HPDE6-E6E7 (cell line): ENCODE data around the gene RASL12.
A peak's percentile ranks its signal among the peaks of the same experiment; 100 is the strongest.
"Not testable (repeated sequence)": the region's sequence is repeated elsewhere in the genome, so short reads cannot be mapped to it uniquely, and the experiment has no call there.

Source experiments
- DNase-seq: peaks from one replicate; pipeline ENCODE4 v3.0.0; 2011; ENCODE audit warnings: missing footprints; ENCODE audit errors: extremely low spot score

Gene RASL12

GRCh38 chr15:65075607-65076395 lies 8.0 kb upstream of the RASL12 start:
- not testable (repeated sequence) for DNase-seq

- not testable (repeated sequence) for DNase-seq
Measured at GRCh38 chr15:65074946-65075345, 7.2 kb upstream of the RASL12 start.

- no peak for DNase-seq
Measured at GRCh38 chr15:65072617-65073016, 4.8 kb upstream of the RASL12 start.

- no peak for DNase-seq
Measured at GRCh38 chr15:65072027-65072426, 4.2 kb upstream of the RASL12 start.

GRCh38 chr15:65071381-65071811 lies 3.6 kb upstream of the RASL12 start:
- no peak for DNase-seq

GRCh38 chr15:65069779-65070546 lies 2.2 kb upstream of the RASL12 start:
- no peak for DNase-seq

- no peak for DNase-seq
Measured at GRCh38 chr15:65069179-65069578, 1.4 kb upstream of the RASL12 start.

- no peak for DNase-seq
Measured at GRCh38 chr15:65068403-65068788, 605 bp upstream of the RASL12 start.

GRCh38 chr15:65067317-65067644 lies 510 bp downstream of the RASL12 start:
- no peak for DNase-seq

GRCh38 chr15:65066635-65067316 lies 1.0 kb downstream of the RASL12 start:
- no peak for DNase-seq

GRCh38 chr15:65066001-65066634 lies 1.7 kb downstream of the RASL12 start:
- no peak for DNase-seq

- no peak for DNase-seq
Measured at GRCh38 chr15:65062726-65063125, 5.1 kb downstream of the RASL12 start.

GRCh38 chr15:65062061-65062460 lies 5.7 kb downstream of the RASL12 start:
- no peak for DNase-seq

- no peak for DNase-seq
Measured at GRCh38 chr15:65060641-65061397, 7.0 kb downstream of the RASL12 start.

- DNase-seq: no peak
Measured at GRCh38 chr15:65059931-65060596, 7.7 kb downstream of the RASL12 start.

GRCh38 chr15:65059369-65059750 lies 8.4 kb downstream of the RASL12 start:
- no peak for DNase-seq

- DNase-seq: no peak
Measured at GRCh38 chr15:65058394-65059368, 9.1 kb downstream of the RASL12 start.

GRCh38 chr15:65057549-65057940 lies 10.2 kb downstream of the RASL12 start:
- no peak for DNase-seq

GRCh38 chr15:65056868-65057548 lies 10.8 kb downstream of the RASL12 start:
- peak; percentile 50 for DNase-seq
